ENCODE data around the gene CLRN2.
"Not testable (repeated sequence)": the region's sequence is repeated elsewhere in the genome, so short reads cannot be mapped to it uniquely, and the experiment has no call there.

Gene CLRN2

DNA sequence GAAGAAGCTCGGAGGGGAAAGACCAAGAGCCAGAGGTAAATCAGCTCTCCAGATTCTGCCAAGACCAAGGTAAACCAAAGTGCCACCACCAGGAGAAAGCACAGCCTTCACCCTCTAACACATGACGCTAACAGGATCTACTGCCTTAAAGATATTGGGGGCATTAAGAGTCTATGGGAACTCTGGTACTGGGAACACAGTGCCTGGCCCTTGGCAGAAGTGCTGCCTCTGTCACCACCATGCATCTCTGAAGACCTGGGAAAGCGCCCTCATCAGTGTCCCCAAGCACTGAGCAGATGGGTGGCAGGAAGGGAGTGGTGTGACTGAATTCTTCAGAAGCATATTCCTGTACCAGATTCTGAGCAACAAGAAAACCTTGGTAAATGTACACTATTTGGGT lies 4.4 kb upstream of the CLRN2 start:
- no peak for DNase-seq

DNA sequence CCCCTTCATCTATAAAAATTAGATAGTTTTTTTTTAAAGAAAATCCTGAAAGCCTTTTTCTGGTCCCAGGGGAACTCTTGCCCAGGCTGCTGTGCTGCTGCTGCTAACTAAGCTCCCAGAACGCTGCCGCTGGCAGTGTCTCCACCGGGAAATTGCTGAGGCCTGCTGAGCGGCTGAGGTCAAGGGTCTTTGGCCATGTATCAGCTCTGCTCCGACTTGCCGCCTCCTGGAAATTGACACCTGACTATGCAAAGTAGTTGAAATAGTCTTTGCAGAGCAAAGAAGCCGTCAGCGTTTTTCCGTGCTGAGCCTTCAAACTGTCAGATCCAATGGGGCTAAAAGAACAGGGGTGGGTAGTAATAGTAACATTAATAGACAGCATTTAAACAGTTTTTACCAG lies 3.9 kb upstream of the CLRN2 start:
- no peak for DNase-seq

DNA sequence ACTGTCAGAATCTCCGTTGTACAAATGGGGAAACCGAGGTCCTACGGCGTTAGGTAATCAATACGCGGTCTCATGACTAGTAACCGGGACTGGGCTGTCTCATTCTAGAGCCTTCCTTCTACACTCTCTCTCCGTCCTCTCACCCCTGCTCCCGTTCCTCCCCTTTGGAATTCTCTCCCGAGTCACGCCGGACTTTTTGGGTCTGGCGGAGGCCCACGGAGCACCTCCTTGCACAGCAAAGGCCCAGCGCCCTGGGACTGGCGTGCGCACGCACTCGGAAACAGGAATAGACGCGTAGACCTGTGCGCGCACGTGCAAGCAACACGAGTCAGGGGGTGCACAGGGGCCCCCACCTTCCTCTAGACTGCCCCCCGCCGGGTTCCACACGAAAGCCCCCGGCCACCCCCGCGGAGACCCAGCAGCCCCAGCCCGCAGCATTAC lies 3.4 kb upstream of the CLRN2 start:
- DNase-seq: peak; percentile 41

DNA sequence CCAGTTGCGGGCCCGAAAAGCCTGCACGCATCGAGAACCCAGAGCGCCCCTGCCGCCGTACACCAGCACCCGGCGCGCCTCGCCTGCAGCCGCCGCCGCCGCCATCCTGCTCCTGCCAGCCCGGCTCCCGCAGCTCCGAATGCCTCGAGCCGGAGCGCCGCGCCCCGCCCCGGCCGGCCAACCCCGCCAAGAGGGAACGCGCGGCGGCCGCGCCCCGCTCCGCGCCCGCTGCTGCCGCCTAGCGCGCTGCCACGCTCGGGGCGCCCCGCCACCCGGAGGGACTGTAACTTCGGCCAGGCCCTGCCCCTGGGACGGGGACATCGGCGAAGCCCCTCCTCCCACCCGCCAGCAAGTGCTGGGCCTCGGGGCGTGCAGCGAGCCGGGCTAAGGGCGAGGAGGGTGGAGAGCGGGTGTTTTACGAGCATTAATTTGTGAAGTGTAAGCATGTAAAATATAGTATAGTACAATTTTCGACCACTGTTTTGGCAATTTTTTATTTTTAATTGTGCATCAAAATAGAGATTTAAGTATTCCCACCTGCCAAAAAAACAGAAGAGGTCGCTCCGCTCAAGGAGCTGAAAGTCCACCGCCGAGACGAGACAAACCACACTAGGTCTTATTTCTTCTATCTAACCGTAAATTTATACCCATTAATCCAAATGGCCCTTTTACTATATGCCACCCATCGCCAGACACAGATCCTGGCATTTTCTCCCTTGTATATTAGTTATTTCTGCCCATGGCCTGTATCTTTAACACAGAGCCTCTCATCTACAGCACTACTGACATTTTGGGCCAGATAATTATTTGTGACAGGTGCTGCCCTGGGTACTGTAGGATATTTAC lies 2.8 kb upstream of the CLRN2 start, which contains the start of gene QDPR:
Gene QDPR (minus strand): TSS at position 141 of the 846 bp plus-strand sequence. CDS start 36 bp downstream, at position 105.
- peak; percentile 63 for DNase-seq

DNA sequence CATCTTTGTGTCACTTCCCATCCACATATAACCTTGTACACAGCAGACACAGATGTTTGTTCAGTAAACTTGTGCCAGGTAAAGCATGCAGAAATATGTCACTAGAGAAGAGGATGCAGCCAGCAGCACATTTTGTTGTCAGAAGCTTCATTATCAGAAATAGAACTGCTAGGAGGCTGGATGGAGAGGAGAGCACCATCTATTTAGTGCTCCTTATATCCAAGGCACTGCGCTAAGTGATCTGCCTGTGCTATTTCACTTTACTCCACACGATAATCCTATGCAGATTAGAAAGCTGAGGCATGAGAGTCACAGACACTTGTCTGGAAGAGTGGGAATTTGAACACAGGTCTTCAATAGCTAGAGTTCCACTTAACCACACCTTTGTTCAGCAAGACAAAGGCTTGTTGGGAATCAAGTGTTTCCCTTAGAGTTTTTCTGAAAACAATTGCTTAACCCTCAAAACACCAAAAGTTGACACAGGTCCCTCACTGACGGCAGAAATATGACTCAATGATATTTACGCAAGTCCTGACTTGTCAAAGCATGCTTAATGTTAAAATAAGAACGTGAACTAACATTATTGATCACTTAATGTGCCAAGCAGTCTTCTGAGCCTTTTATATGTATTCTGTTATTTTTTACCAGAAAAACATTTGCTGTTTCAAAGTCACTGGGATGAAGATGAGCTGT lies 1.8 kb upstream of the CLRN2 start:
- DNase-seq: no peak

DNA sequence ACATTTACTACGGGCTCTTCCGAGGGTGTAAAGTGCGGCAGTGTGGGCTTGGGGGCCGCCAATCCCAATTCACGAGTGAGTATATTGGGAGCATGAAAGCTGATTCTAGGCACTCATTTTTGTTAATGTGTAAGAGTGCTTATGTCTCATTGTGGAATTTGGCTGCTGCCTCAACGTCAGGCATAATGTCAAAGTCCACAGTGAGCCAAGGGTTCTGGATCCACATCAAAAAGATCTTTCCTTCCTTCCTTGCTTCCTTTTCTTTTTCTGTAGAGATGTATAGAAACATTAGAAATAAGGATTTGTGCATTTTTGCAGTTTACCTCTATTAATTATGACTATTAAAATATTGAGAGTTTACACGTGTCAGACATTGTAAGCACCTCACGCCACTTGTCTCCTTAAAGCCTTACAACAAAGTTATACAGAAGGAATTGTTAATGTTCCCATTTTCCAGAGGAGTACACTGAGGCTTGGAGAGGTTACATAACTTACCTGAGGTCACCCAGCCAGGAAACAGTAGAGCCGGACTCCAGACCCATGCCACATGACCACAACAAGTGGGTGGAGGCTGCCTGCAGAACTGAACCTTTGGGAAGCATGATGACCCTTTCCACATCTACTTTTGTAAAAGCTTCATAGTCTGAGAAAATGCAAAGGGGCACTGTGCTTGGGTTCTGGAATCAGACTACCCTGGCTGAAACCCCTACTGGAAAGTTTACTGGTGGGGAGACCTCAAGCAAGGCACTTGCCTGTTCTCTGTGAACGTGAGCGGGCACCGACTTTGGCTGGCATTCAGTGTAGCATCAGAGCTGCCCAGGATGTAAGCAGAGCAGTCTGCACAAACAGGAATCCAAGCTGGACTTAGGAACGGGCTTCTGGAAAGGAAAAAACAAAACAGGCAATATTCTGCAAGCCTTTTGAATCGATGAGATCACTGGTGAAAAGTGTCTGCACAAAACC lies 761 bp downstream of the CLRN2 start:
- DNase-seq: no peak

DNA sequence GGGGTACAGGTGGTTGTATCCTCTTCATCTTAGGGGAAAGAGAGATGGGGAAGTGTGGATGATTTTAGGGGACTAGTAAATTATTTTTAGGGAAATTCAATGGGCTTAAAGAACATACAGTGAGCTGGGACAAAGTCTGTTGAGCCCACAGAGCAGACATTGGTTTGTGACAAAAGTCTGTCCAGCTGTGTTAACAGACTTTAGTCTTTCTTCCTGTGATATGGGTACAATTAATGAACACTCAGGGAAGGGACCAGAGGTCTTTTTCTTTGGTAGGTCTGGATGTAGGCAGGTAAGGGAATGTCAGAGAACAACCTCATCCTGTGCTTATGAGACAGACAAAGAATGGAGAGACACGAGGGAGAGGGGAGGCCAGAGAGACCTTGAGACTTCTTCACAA lies 2.0 kb downstream of the CLRN2 start:
- no peak for DNase-seq

DNA sequence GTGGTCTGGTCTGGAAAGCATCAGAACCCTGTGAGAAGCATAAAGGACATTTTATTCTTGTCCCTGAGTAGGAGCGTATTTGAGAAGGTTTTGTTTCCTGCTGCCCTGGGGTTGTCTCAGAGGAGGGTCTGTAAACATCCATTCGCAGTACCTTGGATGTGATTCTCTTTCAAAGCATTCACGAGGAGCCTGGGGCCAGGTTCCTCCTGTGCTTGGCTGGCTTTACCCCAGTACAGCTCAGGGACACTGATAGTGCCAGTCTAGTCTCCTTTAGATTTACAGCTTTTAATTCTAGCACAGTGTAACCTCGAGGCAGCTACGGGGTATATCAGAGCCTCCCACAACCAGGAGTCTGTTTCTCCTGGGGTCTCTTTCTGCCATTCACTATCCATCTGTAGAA lies 2.7 kb downstream of the CLRN2 start:
- DNase-seq: no peak

DNA sequence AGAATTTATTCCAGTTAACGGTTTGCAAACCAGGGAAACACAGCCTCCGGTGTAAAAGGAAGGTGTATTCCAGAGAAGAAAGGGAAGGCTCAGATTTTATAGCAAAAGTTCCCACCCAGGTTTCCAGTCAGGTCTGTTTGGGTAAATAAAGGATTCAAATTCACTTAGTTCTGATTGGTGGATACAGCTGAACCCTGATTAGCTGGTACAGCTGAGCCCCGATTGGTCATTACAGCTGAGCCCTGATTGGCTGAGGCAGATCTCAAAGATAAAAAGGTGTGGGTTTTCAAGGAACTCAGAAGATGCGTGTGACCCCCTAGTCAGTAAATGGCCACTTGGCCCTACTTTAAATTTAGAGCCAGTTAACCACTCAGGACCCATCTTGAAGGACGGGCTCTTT lies 6.6 kb downstream of the CLRN2 start:
- DNase-seq: no peak

DNA sequence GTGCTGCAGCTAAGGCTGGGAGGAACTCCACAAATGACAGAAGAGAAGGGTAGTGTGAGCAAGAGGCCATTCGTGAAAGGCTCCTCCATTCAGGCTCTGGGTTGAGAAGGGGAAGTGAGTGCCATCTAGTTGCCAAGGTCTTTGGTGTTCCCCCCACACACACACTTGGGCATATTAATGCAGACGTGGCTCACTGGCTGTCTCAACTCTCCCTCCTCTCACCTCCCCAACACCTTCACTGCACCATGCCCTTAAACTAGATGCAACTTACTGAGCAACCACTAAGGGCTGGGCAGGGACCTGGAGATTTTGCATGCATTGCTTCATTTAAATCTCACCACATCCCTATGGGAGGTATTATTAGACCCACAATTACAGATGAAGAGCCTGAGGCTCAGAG lies 8.7 kb downstream of the CLRN2 start:
- no peak for DNase-seq

DNA sequence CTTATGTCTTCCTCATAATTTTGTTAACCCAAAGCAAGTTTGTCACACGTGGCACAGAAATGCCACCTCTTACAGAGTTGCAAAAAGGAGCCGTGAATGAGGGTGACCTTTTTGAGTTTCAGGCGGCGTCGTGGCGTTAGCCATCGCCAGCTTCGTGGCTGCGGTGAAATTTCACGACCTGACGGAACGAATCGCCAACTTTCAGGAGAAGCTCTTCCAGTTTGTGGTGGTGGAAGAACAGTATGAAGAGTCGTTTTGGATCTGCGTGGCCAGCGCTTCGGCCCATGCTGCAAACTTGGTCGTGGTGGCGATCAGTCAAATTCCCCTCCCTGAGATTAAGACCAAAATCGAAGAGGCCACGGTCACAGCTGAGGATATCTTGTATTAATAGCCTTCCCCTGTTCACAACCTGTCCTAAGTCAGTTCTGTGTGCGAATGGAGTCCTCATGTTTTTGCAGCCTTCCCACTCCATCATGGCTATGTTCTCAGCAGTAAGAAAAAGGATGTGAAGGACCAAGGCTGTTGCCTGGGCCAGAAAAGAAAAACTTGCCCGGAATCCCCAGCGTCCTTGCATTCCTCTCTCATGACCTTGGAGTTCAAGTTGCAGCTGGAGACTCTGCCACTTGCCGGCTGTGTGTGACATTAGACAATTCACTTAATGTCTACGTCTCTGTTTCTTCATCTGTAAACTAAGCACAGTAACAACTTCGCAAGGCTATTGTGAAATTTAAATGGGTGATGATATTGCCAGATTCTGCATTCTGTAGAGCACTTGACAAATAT lies 11.9 kb downstream of the CLRN2 start:
- DNase-seq: no peak

DNA sequence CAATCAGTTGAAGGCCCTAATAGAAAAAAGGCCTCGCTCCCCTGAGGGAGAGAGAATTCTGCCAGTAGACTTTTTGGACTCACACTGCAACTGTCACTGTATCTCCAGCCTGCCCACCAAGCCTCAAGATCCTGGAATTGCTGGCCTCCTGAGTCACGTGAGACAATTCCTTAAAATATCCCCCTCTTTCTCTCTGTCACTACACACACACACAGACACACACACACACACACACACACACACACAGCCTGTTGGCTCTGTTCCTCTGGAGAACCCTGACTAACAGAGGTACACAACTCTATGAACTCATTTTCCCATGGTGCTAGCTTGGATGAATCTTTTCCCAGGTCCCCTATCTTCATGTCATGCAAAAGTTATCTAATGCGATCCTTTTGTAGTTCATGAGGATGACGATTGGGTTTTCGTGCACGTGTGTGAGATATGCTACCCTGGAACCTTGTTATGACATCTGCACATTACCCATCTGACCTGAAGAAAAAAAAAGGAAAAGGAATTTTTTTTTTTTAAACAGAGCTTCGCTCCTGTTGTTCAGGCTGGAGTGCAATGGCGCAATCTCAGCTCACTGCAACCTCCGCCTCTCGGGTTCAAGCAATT lies 13.7 kb downstream of the CLRN2 start:
- DNase-seq: no peak

DNA sequence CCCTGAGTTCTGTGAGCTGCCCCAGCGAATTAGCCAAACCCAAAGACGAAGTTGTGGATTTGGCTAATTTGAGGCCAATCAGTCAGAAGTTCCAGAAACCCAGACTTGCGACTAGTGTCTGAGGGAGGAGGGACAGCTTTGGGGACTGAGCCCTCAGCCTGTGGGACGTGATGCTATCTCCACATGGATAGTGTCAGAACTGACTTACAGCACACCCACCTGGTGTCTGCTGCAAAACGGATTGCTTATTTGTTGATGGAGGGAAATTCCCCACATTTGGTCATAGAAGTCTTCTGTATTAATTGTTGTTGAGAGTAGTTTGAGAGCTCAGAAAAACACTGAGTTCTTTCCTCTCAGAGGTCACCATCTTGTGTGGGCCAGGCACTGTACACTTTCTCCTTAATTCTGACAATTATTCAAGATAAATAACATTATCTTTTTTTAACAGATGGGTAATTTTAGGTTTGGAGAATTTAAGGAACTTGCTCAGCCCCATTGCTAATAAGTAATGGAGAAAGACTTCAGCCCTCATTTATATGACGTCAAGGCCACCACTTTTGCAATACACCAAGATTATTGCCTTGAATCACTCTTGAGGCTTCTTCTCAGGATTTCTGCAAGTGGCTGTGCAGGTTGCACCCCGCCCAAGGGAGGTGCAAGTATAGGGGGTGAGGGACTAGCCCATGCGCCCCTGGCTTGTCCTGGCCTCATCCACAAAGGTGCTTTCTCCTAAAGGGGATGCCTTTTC lies 16.7 kb downstream of the CLRN2 start:
- DNase-seq: no peak

DNA sequence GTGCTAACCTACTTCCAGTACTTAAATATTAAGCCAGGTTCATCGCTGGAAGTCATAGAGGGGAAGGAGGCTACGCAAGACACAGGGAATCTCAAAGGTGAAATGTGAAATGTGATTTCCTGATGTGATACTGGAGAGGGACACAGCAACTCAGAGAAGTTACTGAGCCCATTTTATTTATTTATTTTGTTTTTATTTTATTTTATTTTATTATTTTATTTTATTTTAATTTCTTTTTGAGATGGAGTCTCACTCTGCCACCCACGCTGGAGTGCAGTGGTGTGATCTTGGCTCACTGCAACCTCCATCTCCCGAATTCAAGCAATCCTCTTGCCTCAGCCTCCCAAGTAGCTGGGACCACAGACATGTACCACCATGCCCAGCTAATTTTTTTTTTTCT lies 19.7 kb downstream of the CLRN2 start:
- DNase-seq: no peak

DNA sequence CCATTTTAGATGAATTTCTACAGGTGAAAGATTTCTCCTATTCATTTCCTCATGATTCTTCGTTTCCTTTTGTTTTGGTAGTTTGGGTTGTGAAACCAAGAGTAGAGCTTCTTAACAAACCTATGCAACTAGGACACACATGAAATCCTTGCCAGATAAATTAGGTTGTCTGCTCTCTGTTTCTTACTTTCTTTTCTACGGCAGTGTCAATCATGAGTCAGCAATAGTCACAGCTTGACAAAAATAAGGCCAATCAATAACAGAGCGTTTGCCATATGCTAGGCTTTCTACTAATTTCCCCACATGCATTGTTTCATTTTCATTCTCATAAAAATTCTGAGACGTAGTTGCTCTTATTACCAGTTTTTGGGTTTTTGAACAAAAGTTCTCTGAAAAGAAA lies 20.3 kb downstream of the CLRN2 start:
- no peak for DNase-seq

DNA sequence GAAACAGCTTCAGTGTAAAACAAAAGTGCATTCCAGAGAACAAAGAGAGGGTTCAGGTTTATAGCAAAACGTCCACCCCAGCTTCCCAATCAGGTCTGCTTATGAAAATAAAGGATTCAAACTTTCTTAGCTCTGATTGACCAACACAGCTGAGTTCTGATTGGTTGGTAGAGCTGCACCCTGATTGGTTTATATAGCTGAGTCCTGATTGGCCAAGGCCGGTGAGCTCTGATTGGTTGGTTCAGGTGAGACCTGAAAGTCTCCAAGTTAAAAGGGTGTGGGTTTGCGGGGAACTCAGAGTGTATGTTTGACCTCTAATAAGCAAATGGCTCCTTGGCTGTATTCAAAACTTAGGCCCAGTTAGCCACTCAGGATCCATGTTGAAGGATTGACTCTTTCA lies 20.9 kb downstream of the CLRN2 start:
- DNase-seq: no peak

DNA sequence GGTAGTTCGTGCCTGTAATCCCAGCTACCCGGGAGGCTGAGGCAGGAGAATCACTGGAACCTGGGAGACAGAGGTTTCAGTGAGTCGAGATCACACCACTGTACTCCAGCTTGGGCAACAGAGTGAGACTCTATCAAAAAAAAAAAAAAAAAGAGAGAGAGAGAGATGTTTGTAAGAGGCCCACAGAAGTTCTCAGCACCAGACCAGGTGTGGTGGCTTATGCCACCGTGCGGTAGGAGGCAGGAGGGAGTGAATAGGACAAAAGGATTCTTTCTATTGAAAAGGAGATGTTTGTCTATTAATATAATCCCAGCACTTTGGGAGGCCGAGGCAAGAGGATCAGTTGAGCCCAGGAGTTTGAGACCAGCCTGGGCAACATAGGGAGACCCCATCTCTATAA lies 22.1 kb downstream of the CLRN2 start:
- not testable (repeated sequence) for DNase-seq

DNA sequence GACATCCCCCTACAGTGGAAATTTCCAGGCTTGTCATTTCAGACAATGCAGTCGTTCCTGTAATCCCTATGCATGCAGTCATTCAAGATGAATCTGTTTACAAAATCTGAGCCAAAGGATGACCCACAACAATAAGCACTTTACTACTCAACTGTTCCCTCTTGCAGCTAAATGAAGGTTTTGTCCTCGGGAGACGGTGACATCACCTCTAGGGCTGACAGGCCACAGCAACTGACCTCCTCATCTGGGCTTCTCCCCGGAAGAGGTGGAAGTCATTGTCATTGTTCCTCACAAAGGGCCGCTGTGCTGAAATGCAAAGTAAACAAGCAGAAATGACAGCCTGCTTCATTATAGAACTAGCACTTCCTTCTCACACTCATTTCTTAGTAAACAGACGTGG lies 29.2 kb downstream of the CLRN2 start:
- no peak for DNase-seq

DNA sequence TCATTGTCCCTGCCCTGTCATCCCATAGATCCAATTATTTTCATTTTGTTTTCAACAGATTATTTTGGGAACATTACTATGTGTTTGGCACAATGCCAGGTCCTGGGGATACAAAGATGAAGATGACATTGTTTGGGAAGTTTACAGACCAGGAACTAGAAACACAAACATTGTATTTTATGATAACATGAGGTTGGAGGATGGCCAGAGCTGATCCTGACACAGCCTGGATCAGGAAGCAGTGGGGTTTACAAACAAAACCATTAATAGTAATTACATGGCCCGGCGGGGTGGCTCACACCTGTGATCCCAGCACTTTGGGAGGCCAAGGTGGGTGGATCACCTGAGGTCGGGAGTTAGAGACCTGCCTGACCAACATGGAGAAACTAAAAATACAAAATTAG lies 29.9 kb downstream of the CLRN2 start:
- no peak for DNase-seq

DNA sequence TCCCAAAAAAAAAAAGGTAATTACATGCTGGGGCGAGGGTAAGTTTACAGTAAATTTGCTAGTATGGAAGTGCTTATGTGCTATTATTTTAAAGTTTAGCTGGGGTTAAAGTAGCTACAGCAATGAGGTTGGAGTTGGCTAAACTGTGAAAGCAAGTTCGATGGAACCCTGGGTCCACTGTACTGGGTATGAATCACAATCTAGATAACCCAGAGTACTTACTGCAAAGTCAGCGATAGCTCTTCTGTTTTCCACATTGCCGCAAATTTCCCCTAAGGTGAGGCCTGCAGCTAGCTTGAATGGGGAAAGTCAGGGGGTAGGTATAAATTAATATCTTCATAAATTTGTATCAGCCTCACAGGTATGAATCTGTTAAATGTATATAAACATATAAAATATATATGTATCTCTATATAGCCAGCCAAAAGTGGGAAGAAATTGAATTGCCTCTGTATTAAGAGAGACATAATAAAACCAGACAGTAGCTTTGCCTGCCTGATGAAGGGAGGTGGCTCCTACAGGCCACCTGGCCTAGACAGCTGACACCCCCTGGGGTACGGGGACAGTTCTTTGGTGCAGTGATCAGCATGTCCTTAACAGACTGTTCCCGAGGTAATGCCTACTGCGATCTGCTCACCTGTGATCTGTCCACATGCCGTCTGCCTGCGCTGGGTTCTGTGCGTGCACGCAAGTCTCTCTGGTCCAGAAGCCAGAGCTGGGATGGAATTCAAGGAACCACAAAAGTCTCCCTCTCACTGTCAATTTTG lies 30.6 kb downstream of the CLRN2 start:
- no peak for DNase-seq
